Activated T-cell treated with anti-CD3 and anti-CD28 coated beads for 1 hour (primary cell): ENCODE results near the gene UTRN.

Experiments used
- DNase-seq: peaks from one replicate; pipeline ENCODE4 v3.0.0-alpha.2; 2020; ENCODE audit warnings: low read depth

UTRN gene

DNA sequence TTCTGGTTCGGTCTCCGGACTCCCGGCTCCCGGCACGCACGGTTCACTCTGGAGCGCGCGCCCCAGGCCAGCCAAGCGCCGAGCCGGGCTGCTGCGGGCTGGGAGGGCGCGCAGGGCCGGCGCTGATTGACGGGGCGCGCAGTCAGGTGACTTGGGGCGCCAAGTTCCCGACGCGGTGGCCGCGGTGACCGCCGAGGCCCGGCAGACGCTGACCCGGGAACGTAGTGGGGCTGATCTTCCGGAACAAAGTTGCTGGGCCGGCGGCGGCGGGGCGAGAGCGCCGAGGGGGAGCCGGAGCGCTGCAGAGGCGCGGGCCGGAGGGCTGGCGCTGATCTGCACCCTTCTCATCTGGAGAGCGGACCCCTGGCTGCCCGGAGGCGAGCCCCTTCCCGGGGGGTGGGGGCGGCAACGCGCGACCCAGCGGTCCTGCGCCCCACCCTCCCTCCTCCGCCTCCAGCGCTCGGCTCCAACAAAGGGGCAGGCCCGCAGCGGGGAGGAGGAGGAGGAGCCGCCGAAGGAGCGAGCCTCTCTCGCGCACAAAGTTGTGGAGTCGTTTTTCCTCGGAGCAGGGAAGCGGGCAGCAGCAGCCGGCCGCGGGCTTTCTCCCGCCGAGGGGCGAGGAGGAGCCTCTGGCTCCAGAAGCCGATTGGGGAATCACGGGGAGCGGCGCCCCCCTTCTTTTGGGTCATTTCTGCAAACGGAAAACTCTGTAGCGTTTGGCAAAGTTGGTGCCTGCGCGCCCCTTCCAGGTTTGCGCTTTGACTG lies at the start of gene UTRN:
TSS of gene UTRN (plus strand) at position 553 of the 765 bp plus-strand sequence. CDS start 6,494 bp downstream, outside the sequence.
- DNase-seq, result peak; percentile 7

GRCh38 chr6:144244688-144245087 lies 40.4 kb upstream of the UTRN start:
- no peak for DNase-seq

GRCh38 chr6:144246988-144247387 lies 38.1 kb upstream of the UTRN start:
- DNase-seq, result no peak

- no peak for DNase-seq
Measured at GRCh38 chr6:144248003-144248402, 37.1 kb upstream of the UTRN start.

- DNase-seq, result no peak
Measured at GRCh38 chr6:144248476-144249301, 36.4 kb upstream of the UTRN start.

GRCh38 chr6:144250276-144250675 lies 34.9 kb upstream of the UTRN start:
- DNase-seq, result no peak

DNA sequence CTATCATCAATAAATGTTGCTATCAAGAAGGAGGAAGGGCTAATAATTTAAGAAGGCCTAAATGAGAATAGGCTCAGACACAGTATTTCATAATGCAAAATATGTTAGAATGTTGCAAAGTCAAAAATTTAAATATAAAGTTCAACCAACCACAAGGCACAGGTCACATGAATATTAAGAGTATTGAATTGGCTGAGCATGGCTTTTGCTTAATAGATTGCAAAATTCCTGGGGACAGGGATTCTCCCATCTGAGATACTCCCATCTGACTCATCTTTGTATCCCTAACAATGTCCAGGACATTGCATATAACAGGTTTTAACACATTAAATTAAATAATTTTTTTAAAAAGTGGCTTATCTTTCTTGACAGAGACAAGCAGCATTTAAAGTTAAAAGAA lies 32.9 kb upstream of the UTRN start:
- no peak for DNase-seq

- DNase-seq, result no peak
Measured at GRCh38 chr6:144259986-144260385, 25.1 kb upstream of the UTRN start.

- peak; percentile 9 for DNase-seq
Measured at GRCh38 chr6:144262470-144263369, 22.4 kb upstream of the UTRN start.

DNA sequence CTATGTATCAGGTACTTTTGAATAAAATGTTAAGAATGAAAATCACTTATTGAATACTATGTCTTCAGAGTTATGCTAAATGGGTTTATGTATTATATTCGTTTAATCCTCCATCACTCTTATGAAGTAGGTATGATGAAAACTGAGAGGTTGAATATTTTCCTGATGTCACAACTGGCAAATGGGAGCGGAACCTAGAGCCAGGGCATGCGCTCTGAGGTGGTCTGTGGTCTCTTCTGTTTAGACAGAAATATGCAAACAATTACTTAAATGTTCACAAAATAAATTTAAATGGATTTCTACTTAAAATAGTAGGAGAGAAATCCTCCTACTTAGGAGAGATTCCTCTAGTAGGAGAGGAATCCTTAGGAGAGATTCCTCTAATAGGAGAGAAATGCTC lies 21.3 kb upstream of the UTRN start:
- DNase-seq, result no peak

GRCh38 chr6:144264270-144265060 lies 20.7 kb upstream of the UTRN start:
- no peak for DNase-seq

- no peak for DNase-seq
Measured at GRCh38 chr6:144265061-144265357, 20.1 kb upstream of the UTRN start.

- DNase-seq, result no peak
Measured at GRCh38 chr6:144265390-144265789, 19.7 kb upstream of the UTRN start.

DNA sequence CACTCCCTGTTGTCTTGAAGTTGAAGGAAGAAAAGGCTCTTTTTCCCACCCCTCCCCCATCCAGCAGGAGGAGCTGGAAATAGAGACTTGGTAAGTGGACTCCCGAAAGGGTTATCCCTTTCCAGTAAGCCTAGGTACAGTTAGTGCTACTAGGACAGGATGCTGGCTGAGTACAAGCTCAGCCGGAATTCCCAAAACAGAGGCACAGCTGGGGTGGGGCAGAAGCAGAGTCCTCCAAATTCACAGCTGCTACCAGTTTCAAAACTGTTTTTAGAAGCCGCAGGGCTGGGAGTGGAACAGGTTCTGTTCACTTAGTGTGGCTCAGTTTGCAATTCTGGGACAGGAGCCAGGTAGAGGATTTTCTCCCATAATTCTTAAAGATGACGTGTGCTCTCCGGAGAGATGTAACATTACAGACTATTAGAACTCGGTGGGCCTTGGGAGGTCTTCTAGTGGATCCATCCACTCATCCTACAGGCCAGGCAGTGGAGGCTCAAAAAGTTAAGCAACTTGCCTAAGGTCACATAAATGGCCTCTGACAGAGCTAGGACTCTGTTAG lies 19.0 kb upstream of the UTRN start:
- no peak for DNase-seq

DNA sequence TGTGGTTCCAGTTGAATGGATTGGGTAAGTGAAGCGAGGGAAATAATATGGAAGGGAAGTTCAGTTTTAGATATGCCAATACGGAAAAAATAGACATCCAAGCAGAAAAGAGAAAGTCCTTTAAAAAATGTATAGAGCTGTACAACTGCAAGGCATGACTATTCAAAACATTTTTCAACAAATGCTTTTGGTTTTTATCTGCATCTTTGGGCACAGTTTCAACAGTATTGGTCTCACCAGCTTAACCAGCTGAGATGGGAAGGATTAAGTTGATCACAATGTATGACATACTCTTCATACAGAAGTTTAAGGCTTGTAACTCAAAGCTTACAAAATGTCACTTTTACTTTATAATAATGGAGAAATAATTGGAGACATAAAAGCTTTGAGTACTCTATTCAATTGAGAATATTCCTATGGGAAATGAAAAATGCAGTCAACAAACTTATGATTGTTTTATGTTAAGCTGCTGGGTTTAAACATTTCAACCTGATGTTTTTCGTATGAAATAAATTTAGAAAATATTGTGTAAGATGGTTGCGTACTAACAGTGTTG lies 16.3 kb upstream of the UTRN start:
- no peak for DNase-seq

DNA sequence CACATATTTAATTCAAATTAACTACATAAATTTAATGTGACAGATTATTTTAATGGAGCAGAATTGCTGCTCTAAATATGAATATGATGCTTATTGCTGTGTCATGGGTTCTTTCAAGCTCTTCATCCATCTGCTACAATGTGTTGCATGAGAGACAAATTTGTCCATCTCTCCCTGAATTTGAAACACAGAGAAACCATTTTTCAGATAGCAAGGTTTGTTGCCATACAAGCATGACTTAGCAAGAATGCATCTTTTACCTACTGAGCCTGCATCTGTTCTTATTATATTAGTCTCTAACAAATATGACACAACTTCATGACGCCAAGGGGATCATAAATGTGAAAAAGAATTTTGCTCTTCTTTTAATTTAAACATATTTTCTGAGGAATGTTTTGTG lies 8.0 kb upstream of the UTRN start:
- no peak for DNase-seq

DNA sequence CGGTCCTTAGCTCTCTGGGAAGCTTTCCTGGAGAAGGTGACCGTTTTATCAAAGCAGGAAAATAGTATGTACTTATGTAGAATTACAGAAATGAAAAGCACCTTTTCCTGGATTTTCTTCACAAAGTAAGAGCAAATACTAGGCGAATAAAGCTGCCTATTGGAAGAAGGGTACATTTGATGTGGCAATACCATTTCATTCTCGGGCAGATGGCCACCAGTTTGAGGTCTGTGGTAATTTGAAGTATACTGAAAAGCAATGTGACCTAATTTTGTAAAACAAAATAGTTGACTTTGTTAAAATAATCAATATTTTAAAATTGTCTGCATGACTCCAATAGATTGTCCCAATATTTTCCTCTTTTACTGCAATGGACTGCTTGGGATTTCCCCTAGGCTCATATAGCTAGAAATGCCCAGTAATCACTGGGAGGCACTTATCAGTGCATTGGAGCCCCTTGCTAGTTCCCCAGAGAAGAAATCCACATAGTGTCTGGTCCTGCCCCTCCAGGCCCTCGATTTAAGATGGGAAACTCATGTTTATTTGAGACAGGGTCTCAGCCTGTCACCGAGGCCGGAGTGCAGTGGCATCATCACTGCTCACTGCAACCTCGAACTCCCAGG lies 7.4 kb upstream of the UTRN start:
- no peak for DNase-seq

GRCh38 chr6:144278659-144279314 lies 6.3 kb upstream of the UTRN start:
- no peak for DNase-seq

GRCh38 chr6:144279484-144280150 lies 5.5 kb upstream of the UTRN start:
- DNase-seq, result no peak
